IMR-90 (cell line): ENCODE data around the gene LYRM9. TPM values are rescaled to one million over a fixed set of nuclear protein-coding genes. Genes with fewer than 3 reads are reported as not detected.

Experiments used
- ATAC-seq: fragments of 200-7000 bp; cut with Tn5 transposase; 2 replicates; pipeline ENCODE4 v1.9.1; 2020; ENCODE audit warnings: low read depth, mild to moderate bottlenecking, moderate library complexity
- BruUV-seq: library from RNA; stranded (reverse); fragments of 400-500 nt; replicated peaks from 2 replicates; lab custom pipeline; 2021; lab: Mats Ljungman, UMichigan
- CTCF ChIA-PET: fragments of 300-600 bp; formaldehyde crosslinking; extraction: SDS; loops from one replicate; lab custom pipeline; 2021; ENCODE audit warnings: antibody characterized with exemption; lab: Yijun Ruan, JAX
- POLR2A ChIA-PET: fragments of 300-600 bp; sonication (Branson Sonifier 250); formaldehyde crosslinking; loops from one replicate; lab custom pipeline; 2022; ENCODE audit warnings: antibody characterized with exemption; ENCODE audit not compliant: unreplicated experiment; lab: Charles Lee
- DNase-seq: peaks from one replicate; pipeline ENCODE4 v3.0.0; 2013
- H2AFZ ChIP-seq: replicated peaks from 2 replicates; pipeline ENCODE3; 2013; ENCODE audit warnings: low read length, mild to moderate bottlenecking; ENCODE audit not compliant: poor library complexity
- H2AK5ac ChIP-seq: 2 replicates; pipeline ENCODE4 v1.6.1; 2013; ENCODE audit warnings: low read depth, low read length, inconsistent platforms
- H2AK9ac ChIP-seq: replicated peaks from 2 replicates; pipeline ENCODE3; 2013; ENCODE audit warnings: mild to moderate bottlenecking, low read depth, low read length, moderate library complexity; ENCODE audit not compliant: poor library complexity
- H2BK120ac ChIP-seq: 2 replicates; pipeline ENCODE4 v1.6.1; 2013; ENCODE audit warnings: low read depth, low read length, inconsistent platforms
- H2BK15ac ChIP-seq: 3 replicates; pipeline ENCODE4 v1.6.1; 2013; ENCODE audit warnings: low read depth, low read length, inconsistent platforms
- H2BK20ac ChIP-seq: 2 replicates; pipeline ENCODE4 v1.6.1; 2013; ENCODE audit warnings: low read depth, mild to moderate bottlenecking, inconsistent platforms, low read length, moderate library complexity
- H2BK5ac ChIP-seq: 2 replicates; pipeline ENCODE4 v1.6.1; 2013; ENCODE audit warnings: mild to moderate bottlenecking, low read depth, low read length, inconsistent platforms; ENCODE audit not compliant: poor library complexity, severe bottlenecking
- H3K14ac ChIP-seq: replicated peaks from 2 replicates; pipeline ENCODE4 v1.6.1; 2013; ENCODE audit warnings: low read depth, low read length, inconsistent platforms
- H3K18ac ChIP-seq: 2 replicates; pipeline ENCODE4 v1.6.1; 2013; ENCODE audit warnings: low read depth, low read length, control low read depth
- H3K23ac ChIP-seq: 2 replicates; pipeline ENCODE4 v1.6.1; 2013; ENCODE audit warnings: low read depth, low read length, inconsistent platforms
- H3K27ac ChIP-seq: 2 replicates; pipeline ENCODE4 v1.5.1; 2013; ENCODE audit warnings: mild to moderate bottlenecking, control low read depth, low read length; ENCODE audit not compliant: insufficient read depth
- H3K27me3 ChIP-seq: 2 replicates; pipeline ENCODE4 v1.6.1; 2013; ENCODE audit warnings: low read length; ENCODE audit not compliant: control insufficient read depth, insufficient read depth
- H3K36me3 ChIP-seq: 2 replicates; pipeline ENCODE4 v1.6.1; 2013; ENCODE audit warnings: low read length, mixed read lengths; ENCODE audit not compliant: control insufficient read depth, insufficient read depth
- H3K4ac ChIP-seq: 2 replicates; pipeline ENCODE4 v1.6.1; 2013; ENCODE audit warnings: low read depth, low read length, inconsistent platforms
- H3K4me1 ChIP-seq: 2 replicates; pipeline ENCODE4 v1.6.1; 2013; ENCODE audit warnings: low read length, mixed read lengths; ENCODE audit not compliant: control insufficient read depth, insufficient read depth
- H3K4me2 ChIP-seq: 2 replicates; pipeline ENCODE4 v1.6.1; 2013; ENCODE audit warnings: low read depth, mild to moderate bottlenecking, control low read depth, low read length, moderate library complexity
- H3K4me3 ChIP-seq: 2 replicates; pipeline ENCODE4 v1.5.1; 2013; ENCODE audit warnings: low read depth, mild to moderate bottlenecking, control low read depth, low read length, moderate library complexity; ENCODE audit not compliant: insufficient read depth
- H3K56ac ChIP-seq: 2 replicates; pipeline ENCODE4 v1.6.1; 2013; ENCODE audit warnings: low read length, inconsistent platforms; ENCODE audit not compliant: insufficient read depth; ENCODE audit errors: extremely low read depth
- H3K79me1 ChIP-seq, 2 experiments: 2 replicates each; pipeline ENCODE4 v1.6.1; 2013; ENCODE audit warnings: low read length in 2 of 2, inconsistent platforms in 1 of 2, low read depth in 1 of 2
- H3K9ac ChIP-seq: 2 replicates; pipeline ENCODE4 v1.6.1; 2013; ENCODE audit warnings: low read depth, low read length, control low read depth
- H3K9me1 ChIP-seq: 2 replicates; pipeline ENCODE4 v1.6.1; 2013; ENCODE audit warnings: low read length, inconsistent platforms; ENCODE audit not compliant: insufficient read depth
- H3K9me3 ChIP-seq: 2 replicates; pipeline ENCODE4 v1.6.1; 2013; ENCODE audit warnings: low read length; ENCODE audit not compliant: control insufficient read depth, insufficient read depth
- H4K20me1 ChIP-seq: 2 replicates; pipeline ENCODE4 v1.6.1; 2013; ENCODE audit warnings: low read length, inconsistent platforms; ENCODE audit not compliant: insufficient read depth
- H4K5ac ChIP-seq: 2 replicates; pipeline ENCODE4 v1.6.1; 2013; ENCODE audit warnings: mild to moderate bottlenecking, low read depth, low read length, control low read depth
- H4K8ac ChIP-seq, 2 experiments: 2 replicates each; pipeline ENCODE4 v1.6.1; 2013; ENCODE audit warnings: low read depth in 2 of 2, low read length in 2 of 2, control low read depth in 1 of 2, inconsistent platforms in 1 of 2
- H4K91ac ChIP-seq: 2 replicates; pipeline ENCODE4 v1.6.1; 2013; ENCODE audit warnings: low read depth, low read length, inconsistent platforms; ENCODE audit not compliant: insufficient read depth
- BHLHE40 ChIP-seq: fragments of 150-350 bp; IDR thresholded peaks from 2 replicates; pipeline ENCODE4 v1.6.1; 2016; ENCODE audit warnings: mild to moderate bottlenecking, low read depth, low read length
- CEBPB ChIP-seq: IDR thresholded peaks from 2 replicates; pipeline ENCODE4 v1.6.1; 2012; ENCODE audit warnings: low read depth, low read length, improper control_type of control experiment
- CHD1 ChIP-seq: IDR thresholded peaks from 2 replicates; pipeline ENCODE4 v1.6.1; 2012; ENCODE audit warnings: low read depth, low read length, improper control_type of control experiment
- FOS ChIP-seq: fragments of 150-350 bp; IDR thresholded peaks from 2 replicates; pipeline ENCODE4 v1.6.1; 2016; ENCODE audit warnings: low read depth, low read length
- MAFK ChIP-seq: IDR thresholded peaks from 2 replicates; pipeline ENCODE4 v1.6.1; 2012; ENCODE audit warnings: low read depth, low read length, improper control_type of control experiment
- MAZ ChIP-seq: IDR thresholded peaks from 2 replicates; pipeline ENCODE4 v1.6.1; 2012; ENCODE audit warnings: low read depth, mild to moderate bottlenecking, low read length, improper control_type of control experiment, moderate library complexity, borderline replicate concordance
- NFE2L2 ChIP-seq: fragments of 150-350 bp; IDR thresholded peaks from 2 replicates; pipeline ENCODE4 v1.6.1; 2016; ENCODE audit warnings: low read depth, mild to moderate bottlenecking, low read length
- POLR2A ChIP-seq: IDR thresholded peaks from 2 replicates; pipeline ENCODE4 v1.6.1; 2012; ENCODE audit warnings: mild to moderate bottlenecking, low read depth, low read length
- RAD21 ChIP-seq: IDR thresholded peaks from 2 replicates; pipeline ENCODE4 v1.6.1; 2012; ENCODE audit warnings: low read length, improper control_type of control experiment
- RCOR1 ChIP-seq: IDR thresholded peaks from 2 replicates; pipeline ENCODE4 v1.6.1; 2012; ENCODE audit warnings: mild to moderate bottlenecking, low read length, improper control_type of control experiment; ENCODE audit not compliant: insufficient replicate concordance
- RFX5 ChIP-seq: IDR thresholded peaks from 2 replicates; pipeline ENCODE4 v1.8.0; 2012; ENCODE audit warnings: low read depth, mild to moderate bottlenecking, low read length, moderate library complexity
- SMC3 ChIP-seq: fragments of 150-350 bp; IDR thresholded peaks from 2 replicates; pipeline ENCODE4 v1.6.1; 2016; ENCODE audit warnings: low read depth, mild to moderate bottlenecking, antibody characterized with exemption, low read length, moderate library complexity
- WGBS, 2 experiments: methylation state at CpG; one replicate each; pipeline versions ENCODE4 v1.1.5 to v1.1.7; 2013; ENCODE audit warnings: missing lambda C conversion rate in 2 of 2; ENCODE audit not compliant: insufficient read length in 1 of 2; ENCODE audit errors: extremely low coverage in 2 of 2; 5-methylcytosine and 5-hydroxymethylcytosine counted together
- dilution Hi-C: fragments of 300-500 bp; cut with HindIII; formaldehyde crosslinking; loops from one replicate; pipeline ENCODE4 v1.14.3; 2018; ENCODE audit warnings: low sequenced_read_pairs; ENCODE audit not compliant: unreplicated experiment
- in situ Hi-C: fragments of 300-500 bp; cut with MboI; formaldehyde crosslinking; loops from 3 replicates; pipeline ENCODE4 v1.14.3; 2019; ENCODE audit warnings: low sequenced_read_pairs, inconsistent platforms, mixed read lengths
- intact Hi-C: fragments of 100-400 bp; cut with micrococcal nuclease; formaldehyde crosslinking; loops from 2 replicates; pipeline ENCODE4 v1.10.0; 2022
- polyA plus RNA-seq, 3 experiments: library from polyadenylated mRNA; depleted of rRNA; stranded (reverse); fragments of >200 nt; gene quantifications; 2 replicates each; pipeline ENCODE4 v1.2.3, GENCODE V29; 2012; ENCODE audit warnings: low replicate concordance in 1 of 3
- total RNA-seq: library from RNA; depleted of rRNA; stranded (reverse); fragments of >200 nt; gene quantifications from 2 replicates; pipeline ENCODE4 v1.2.3, GENCODE V29; 2012
- TF ChIP-seq, protein P1 (sequence below): fragments of 150-350 bp; IDR thresholded peaks from 2 replicates; pipeline ENCODE4 v1.6.1; 2017; ENCODE audit warnings: mild to moderate bottlenecking, antibody characterized with exemption, low read length, low read depth
- TF ChIP-seq, protein P2 (sequence below): fragments of 150-350 bp; IDR thresholded peaks from 2 replicates; pipeline ENCODE4 v1.6.1; 2016; ENCODE audit warnings: low read depth, mild to moderate bottlenecking, low read length, moderate library complexity, borderline replicate concordance
- TF ChIP-seq, protein P3 (sequence below): conservative IDR thresholded peaks from 2 replicates; pipeline ENCODE4 v1.5.1; 2012; ENCODE audit warnings: mild to moderate bottlenecking, low read depth, low read length, improper control_type of control experiment

LYRM9 gene
- total and polyA plus RNA-seq, 2 of the 4 experiments (the other 2 are of a cell fraction) = 3.2 to 4.8 TPM

DNA sequence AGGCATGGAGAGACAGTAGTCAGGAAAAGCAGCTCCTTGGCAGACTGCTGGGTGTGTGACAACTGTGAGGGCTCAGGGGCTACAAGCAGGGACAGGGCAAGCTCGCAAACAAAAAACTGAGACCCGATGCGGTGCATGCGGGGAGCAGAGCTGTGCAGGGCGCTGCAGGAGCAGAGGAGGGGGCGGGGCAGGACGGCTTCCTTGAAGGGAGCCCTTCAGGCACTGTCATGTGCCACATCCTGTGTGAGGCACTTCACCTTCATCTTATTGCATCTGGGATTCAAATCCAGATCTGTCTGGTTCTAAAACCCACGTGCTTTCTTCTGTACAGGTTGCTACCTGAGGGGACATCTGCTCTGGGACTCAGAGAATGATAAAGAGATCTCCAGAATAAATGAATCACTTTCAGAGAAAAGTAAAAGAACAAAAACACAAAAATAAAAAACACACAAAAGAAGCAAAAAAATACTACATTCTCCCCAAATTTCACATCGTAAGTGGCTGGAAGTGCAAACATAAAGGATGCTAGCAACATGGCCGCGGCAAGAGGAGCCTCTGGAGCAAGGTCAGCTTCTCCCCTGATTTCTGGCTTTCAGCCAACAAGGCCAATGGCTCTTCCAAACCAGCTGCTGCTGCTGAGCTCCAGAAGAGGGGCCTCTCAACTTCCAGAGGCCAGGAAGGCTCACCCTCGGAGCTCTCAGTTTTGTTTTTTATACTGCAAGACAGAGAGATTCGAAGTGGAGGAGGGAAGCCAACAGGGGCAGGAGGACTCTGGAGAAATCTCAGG lies 14.2 kb downstream of the LYRM9 start:
- H2BK120ac ChIP-seq = no peak overlapping the region
- CTCF ChIA-PET = interaction anchor here (0.8 to 3.4 kb wide), 7 partner anchors 15 to 287 kb away, joined by 3 to 62 read pairs (median 4); no protein-coding TSS in a partner anchor
- no peak for DNase-seq
- TF ChIP-seq CEBPB (no peak), SMC3 (no peak), CHD1 (no peak), MAZ (no peak), RCOR1 (no peak), MAFK (no peak), POLR2A (no peak), RFX5 (no peak), FOS (no peak), BHLHE40 (no peak), NFE2L2 (no peak), RAD21 (no peak)
- TF ChIP-seq, protein P1, sequence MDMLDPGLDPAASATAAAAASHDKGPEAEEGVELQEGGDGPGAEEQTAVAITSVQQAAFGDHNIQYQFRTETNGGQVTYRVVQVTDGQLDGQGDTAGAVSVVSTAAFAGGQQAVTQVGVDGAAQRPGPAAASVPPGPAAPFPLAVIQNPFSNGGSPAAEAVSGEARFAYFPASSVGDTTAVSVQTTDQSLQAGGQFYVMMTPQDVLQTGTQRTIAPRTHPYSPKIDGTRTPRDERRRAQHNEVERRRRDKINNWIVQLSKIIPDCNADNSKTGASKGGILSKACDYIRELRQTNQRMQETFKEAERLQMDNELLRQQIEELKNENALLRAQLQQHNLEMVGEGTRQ = no peak
- TF ChIP-seq, protein P2, sequence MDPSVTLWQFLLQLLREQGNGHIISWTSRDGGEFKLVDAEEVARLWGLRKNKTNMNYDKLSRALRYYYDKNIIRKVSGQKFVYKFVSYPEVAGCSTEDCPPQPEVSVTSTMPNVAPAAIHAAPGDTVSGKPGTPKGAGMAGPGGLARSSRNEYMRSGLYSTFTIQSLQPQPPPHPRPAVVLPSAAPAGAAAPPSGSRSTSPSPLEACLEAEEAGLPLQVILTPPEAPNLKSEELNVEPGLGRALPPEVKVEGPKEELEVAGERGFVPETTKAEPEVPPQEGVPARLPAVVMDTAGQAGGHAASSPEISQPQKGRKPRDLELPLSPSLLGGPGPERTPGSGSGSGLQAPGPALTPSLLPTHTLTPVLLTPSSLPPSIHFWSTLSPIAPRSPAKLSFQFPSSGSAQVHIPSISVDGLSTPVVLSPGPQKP = no peak
- TF ChIP-seq, protein P3, sequence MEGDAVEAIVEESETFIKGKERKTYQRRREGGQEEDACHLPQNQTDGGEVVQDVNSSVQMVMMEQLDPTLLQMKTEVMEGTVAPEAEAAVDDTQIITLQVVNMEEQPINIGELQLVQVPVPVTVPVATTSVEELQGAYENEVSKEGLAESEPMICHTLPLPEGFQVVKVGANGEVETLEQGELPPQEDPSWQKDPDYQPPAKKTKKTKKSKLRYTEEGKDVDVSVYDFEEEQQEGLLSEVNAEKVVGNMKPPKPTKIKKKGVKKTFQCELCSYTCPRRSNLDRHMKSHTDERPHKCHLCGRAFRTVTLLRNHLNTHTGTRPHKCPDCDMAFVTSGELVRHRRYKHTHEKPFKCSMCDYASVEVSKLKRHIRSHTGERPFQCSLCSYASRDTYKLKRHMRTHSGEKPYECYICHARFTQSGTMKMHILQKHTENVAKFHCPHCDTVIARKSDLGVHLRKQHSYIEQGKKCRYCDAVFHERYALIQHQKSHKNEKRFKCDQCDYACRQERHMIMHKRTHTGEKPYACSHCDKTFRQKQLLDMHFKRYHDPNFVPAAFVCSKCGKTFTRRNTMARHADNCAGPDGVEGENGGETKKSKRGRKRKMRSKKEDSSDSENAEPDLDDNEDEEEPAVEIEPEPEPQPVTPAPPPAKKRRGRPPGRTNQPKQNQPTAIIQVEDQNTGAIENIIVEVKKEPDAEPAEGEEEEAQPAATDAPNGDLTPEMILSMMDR = no peak

More for the DNA sequence above, 14.2 kb downstream of the LYRM9 start:
- Histone ChIP-seq H3K14ac (no peak overlapping the region), H3K18ac (no peak overlapping the region), H4K20me1 (no peaks in the 10 kb centered on the region), H3K56ac (no peak overlapping the region), H3K27ac (no peak overlapping the region), H3K36me3 (no peaks in the 10 kb centered on the region), H2BK15ac (no peak overlapping the region), H4K5ac (no peak overlapping the region), H3K4me1 (no peaks in the 10 kb centered on the region), H2AK9ac (no peak overlapping the region), H2AFZ (no peak overlapping the region), H3K9me3 (no peaks in the 10 kb centered on the region), H3K4me2 (no peak overlapping the region), H3K9me1 (no peaks in the 10 kb centered on the region; the same call in 1 of the 2 replicates), H3K4ac (no peak overlapping the region), H3K79me1 (no peaks in the 10 kb centered on the region), H2BK5ac (no peak overlapping the region), H2BK20ac (no peak overlapping the region), H4K8ac (no peak overlapping the region), H4K91ac (no peak overlapping the region), H3K27me3 (no peaks in the 10 kb centered on the region; the same call in 1 of the 2 replicates), H3K9ac (no peak overlapping the region), H2AK5ac (no peak overlapping the region), H3K23ac (no peak overlapping the region), H3K4me3 (no peak overlapping the region)
- POLR2A ChIA-PET = no interaction called here
- WGBS, 2 experiments = 46% methylated on average over 4 of the region's 13 CpGs; no CpG with 5 or more reads in 1 of the 2 experiments
- in situ Hi-C loops = no loop called here
- BruUV-seq = no TSS peak
- intact Hi-C loops = no loop called here
- no peak for ATAC-seq
- dilution Hi-C loops = no loop called here
